ENCODE measurements around the gene CREG2.
"Not testable (repeated sequence)": the region's sequence is repeated elsewhere in the genome, so short reads cannot be mapped to it uniquely, and the experiment has no call there.

CREG2 gene

DNA sequence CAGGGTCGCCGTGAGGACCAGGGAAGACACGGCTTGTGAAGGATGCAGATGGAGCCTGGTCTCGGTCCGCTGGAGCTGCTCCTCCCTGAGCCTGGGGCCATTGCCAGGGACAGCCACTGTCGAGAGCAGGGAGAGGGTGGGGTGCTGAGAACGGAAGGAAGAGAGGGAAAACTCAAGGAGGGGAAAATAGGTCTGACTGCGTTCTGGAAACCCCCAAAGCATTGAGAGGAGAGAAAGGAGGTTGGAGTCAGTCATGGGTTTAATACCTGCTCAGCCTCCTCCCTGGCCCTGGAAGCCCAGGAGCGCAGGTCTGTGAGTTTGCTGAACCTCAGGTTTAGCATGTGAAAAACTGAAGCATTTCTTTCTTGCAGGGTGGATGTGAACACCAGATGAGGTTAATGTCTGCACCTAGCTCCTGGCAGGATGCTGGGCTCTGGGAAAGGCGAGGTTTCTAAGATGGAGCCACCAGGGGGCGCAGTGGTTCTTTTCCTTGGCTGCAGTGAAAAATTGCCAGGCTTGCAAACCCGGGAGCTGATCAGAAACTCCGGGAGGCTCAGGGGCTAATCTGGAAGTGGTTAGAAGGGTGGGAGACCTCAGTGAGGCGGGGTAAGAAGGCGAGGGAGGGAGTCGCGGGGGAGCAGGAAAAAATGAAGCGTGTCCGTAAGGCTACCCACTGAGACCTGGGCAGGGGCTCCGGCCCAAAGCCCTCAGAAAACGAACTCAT is 45.2 kb downstream of the CREG2 start:
- DNase-seq: peak; percentile 75

GRCh38 chr2:101341421-101341820 is 45.9 kb downstream of the CREG2 start:
- DNase-seq: no peak

DNA sequence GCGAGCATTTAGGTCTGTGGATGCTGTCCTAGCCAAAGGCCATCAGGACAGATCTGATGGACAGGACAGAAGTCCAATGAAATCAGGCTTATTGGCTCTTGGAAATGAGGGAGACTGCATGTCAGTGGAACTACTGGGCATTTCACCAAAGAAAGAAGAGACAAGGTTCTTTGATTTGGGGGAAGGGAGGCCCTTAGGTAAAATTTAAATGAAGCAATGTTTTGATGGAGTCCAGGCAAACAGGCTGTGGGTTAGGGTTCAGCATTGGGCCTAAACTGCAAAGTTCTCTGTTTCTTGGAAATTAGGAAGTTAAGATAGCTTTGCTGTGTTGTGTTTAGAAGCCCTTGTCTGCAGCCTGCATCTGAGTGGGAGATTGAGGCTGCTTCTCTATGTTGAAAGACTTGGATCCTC is 47.2 kb downstream of the CREG2 start:
- peak; percentile 26 for DNase-seq

GRCh38 chr2:101339266-101339880 is 47.9 kb downstream of the CREG2 start:
- no peak for DNase-seq

- peak; percentile 50 for DNase-seq
Measured at GRCh38 chr2:101337877-101338276, 49.4 kb downstream of the CREG2 start.

DNA sequence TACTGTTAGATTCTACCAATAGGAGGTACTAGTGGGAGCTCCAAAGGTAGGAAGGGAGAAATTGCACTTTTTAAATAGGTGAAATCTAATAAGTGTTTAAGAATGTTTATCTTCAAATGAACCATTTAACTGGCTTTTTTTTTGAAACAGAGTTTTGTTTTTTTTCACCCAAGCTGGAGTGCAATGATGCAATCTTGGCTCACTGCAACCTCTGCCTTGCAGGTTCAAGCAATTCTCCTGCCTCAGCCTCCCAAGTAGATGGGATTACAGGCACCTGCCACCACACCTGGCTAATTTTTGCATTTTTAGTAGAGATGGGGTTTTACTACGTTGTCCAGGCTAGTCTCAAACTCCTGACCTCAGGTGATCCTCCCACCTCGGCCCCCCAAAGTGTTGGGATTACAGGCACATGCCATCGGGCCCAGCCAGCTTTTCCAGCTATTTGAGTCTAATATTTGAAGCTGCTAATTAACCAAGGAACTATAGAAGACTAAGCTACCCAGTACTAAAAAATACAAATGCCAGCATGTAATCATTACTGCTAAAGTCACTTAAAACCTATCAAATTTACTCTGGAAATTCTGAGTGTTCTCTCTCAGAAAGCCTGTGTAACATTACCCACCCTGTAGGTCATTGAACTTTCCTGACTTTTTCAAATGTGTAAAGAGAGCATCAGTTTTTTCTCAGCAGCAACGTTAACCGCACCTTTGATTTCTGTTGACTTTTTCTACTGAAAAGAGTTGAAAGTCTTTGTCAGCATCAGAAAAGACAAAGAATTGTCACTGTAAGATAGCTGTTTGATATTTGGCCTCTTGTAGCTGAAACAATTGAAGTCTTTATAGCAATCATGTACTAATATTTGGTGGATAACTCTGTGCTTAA is 54.2 kb downstream of the CREG2 start:
- DNase-seq: no peak

DNA sequence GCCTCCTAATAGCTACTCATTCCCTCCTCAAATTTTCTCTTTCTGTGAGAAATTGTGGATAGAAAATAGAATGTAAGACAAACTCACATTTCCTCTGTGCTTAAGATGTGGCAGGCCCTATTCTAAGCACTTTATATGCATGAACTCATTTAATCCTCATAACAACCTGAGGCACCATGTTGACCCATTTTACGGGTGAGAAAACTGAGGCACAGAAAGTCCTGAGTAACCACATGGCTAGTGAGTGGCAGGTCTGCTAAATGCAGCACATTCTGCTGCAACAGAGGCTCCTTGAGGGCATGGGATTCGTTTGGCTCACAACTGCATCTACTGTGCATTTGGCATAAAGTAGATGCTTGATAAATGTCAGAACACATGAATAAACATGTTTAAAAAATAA is 56.1 kb downstream of the CREG2 start:
- no peak for DNase-seq

- peak; percentile 4 for DNase-seq
Measured at GRCh38 chr2:101330253-101330933, 56.9 kb downstream of the CREG2 start.

DNA sequence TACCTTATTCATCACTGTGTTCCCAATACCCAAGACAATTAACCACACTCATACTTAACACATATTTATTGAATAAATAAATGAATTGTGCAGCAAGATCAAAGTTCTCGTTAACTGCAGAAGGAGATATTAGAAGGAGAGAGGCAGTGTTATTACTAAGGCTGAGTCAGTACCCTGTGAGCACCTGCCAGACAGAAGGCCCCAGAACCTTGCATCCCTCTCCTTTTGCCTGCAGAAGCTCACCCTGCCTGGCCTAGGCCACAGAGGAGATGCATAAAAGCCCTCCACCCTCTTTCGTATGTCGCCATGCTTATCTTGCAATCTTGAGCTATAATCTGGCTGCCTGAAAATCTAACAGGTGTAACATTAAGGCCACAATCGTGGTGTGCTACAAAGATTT is 58.3 kb downstream of the CREG2 start:
- DNase-seq: no peak

GRCh38 chr2:101328474-101329007 is 58.8 kb downstream of the CREG2 start:
- DNase-seq: peak; percentile 67

GRCh38 chr2:101327863-101328394 is 59.4 kb downstream of the CREG2 start:
- DNase-seq: no peak

- no peak for DNase-seq
Measured at GRCh38 chr2:101325425-101325824, 61.9 kb downstream of the CREG2 start.

DNA sequence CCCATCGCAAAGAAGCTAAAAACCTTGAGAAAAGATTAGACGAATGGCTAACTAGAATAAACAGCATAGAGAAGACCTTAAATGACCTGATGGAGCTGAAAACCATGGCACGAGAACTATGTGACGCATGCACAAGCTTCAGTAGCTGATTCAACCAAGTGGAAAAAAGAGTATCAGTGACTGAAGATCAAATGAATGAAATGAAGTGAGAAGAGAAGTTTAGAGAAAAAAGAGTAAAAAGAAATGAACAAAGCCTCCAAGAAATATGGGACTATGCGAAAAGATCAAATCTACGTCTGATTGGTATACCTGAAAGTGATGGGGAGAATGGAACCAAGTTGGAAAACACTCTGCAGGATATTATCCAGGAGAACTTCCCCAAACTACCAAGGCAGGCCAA is 70.7 kb downstream of the CREG2 start:
- not testable (repeated sequence) for DNase-seq

DNA sequence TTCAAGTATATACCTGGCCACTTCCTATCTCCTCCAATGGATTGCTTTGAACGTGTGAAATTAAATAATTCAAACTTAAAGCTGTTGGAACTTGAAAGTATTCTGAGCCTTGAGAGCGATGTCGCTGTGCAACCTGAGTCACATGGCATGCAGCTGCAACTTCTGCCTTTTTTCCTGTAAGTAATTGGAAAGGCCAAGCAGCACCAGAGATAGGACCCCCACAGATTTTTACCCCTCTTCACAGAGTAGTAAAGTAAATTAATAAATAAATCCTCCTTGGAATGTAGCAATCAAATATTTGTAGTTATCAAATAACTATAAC is 75.6 kb downstream of the CREG2 start:
- no peak for DNase-seq

- DNase-seq: no peak
Measured at GRCh38 chr2:101310834-101311695, 76.2 kb downstream of the CREG2 start.

GRCh38 chr2:101310090-101310833 is 77.0 kb downstream of the CREG2 start:
- no peak for DNase-seq

DNA sequence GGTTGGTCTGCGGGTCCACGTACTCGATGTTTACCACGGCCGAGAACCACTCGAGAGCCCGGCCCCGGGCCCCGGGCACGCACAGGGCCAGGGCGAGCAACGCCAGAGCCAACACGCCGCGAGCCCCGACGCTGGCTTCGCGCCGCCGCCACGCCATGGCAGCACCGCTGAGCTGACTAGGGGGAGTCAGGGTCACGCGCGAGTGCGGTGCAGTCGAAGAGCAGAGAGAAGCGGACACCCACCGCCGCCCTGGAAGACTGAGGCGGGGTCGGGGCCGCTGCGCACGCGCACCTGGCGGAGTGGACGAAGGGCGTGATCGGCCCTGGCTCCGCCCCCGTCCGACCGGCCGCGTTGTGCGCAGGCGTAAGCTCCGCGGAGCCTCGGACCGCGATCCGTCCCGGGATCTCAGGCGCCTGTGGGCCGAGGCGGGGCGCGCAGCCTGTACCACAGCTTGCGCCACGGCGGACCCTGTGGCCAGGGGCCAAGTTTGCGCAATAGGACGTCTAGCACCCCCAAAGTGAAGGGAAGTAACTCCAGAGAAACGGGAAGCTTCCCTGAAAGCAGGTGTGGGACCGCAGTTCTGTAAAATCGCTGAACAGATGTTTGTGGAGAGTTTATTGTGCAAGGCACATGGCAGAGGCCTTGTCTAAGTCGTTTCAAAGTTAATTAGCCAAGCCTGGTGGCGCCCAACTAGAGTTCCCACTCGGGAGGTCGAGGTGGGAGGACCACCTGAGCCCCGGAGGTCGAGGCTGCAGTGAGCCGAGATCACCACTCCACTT is 78.7 kb downstream of the CREG2 start, which contains the start of gene RNF149:
TSS of gene RNF149 (minus strand) at position 270 of the 779 bp plus-strand sequence. CDS start at position 157, 113 bp downstream.
- DNase-seq: peak; percentile 85

DNA sequence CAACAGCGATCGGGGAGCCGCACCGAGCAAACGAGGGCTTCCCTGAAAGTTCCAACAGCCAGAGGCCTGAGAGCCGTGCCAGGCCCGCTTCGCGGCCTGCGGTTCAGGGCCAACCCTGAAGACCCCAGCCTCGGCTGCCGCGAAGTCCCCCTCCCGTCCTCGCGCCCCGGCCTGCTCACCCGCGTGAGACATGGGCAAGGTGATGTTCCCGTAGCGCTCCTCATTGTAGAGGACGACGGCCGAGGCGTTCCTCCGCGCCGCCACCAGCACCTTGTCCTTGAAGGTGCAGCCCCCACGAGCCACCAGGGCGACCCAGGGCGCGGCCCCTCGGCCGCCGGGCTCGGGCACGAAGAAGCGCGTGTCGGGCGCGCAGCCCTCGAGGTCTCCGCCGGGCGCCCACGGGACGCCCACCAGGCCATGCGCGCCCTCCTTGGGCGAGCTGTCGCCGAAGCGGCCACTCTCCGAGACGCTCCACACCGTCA is 79.3 kb downstream of the CREG2 start:
- peak; percentile 13 for DNase-seq

- no peak for DNase-seq
Measured at GRCh38 chr2:101307503-101307902, 79.8 kb downstream of the CREG2 start.

DNA sequence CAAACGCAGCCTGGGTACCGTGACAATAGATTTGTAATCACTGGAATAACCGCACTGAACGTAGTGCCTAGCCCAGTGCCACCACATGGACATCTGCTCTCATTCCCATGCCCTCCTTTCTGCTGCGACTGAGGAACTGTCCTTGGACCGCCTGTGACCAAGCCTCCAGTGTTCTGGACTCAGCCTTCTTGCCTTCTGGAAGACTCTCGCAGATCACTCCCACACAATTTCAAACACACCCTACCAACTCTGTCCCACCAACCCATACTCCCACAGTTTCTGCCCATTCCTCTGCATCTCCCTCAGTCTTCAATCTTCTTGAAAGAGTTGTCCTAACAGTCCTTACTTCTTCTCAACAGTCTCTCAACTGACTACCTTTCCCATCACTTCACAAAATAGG is 80.9 kb downstream of the CREG2 start:
- no peak for DNase-seq
